Neural cell (in vitro differentiated cells): ENCODE measurements around the gene VSTM2B. TPM values are rescaled to one million over a fixed set of nuclear protein-coding genes. Genes with fewer than 3 reads are reported as not detected.

Source experiments
- H2AFZ ChIP-seq: fragments of 200-600, 300-800 bp; sonication (generic), shearing (Covaris generic); 2 replicates; pipeline ENCODE4 v1.6.0; 2014; ENCODE audit warnings: low read depth, mild to moderate bottlenecking, antibody characterized with exemption, low read length, moderate library complexity
- H3F3A ChIP-seq: fragments of 200-600 bp; shearing (Covaris generic); 2 replicates; pipeline ENCODE4 v1.6.1; 2016; ENCODE audit warnings: mild to moderate bottlenecking, moderate library complexity, mixed read lengths, antibody characterized with exemption, low read length; ENCODE audit not compliant: insufficient read depth, poor library complexity, severe bottlenecking
- H3K27ac ChIP-seq: fragments of 200-600, 300-800 bp; sonication (generic), shearing (Covaris generic); 2 replicates; pipeline ENCODE4 v1.5.1; 2014; ENCODE audit warnings: mild to moderate bottlenecking, low read length, moderate library complexity
- H3K27me3 ChIP-seq: fragments of 300-800, 200-600 bp; sonication (generic), shearing (Covaris generic); 2 replicates; pipeline ENCODE4 v1.6.0; 2014; ENCODE audit warnings: mild to moderate bottlenecking, low read depth, low read length, moderate library complexity; ENCODE audit not compliant: insufficient read depth
- H3K36me3 ChIP-seq: fragments of 300-800, 200-600 bp; sonication (generic), shearing (Covaris generic); 2 replicates; pipeline ENCODE4 v1.5.1; 2014; ENCODE audit warnings: mild to moderate bottlenecking, antibody characterized with exemption, low read length, moderate library complexity; ENCODE audit not compliant: insufficient read depth
- H3K4me2 ChIP-seq: fragments of 300-800, 200-600 bp; sonication (generic), shearing (Covaris generic); 2 replicates; pipeline ENCODE4 v1.6.0; 2014; ENCODE audit warnings: mild to moderate bottlenecking, low read length
- H3K4me3 ChIP-seq: fragments of 300-800, 200-600 bp; sonication (generic), shearing (Covaris generic); 2 replicates; pipeline ENCODE4 v1.5.1; 2014; ENCODE audit warnings: mild to moderate bottlenecking, low read length, moderate library complexity
- H3K79me2 ChIP-seq: fragments of 200-600 bp; shearing (Covaris generic); replicated peaks from 2 replicates; pipeline ENCODE4 v1.6.0; 2014; ENCODE audit warnings: mild to moderate bottlenecking, low read length, moderate library complexity; ENCODE audit not compliant: insufficient read depth
- H3K9ac ChIP-seq: fragments of 300-800, 200-600 bp; sonication (generic), shearing (Covaris generic); 2 replicates; pipeline ENCODE4 v1.6.1; 2016; ENCODE audit warnings: mild to moderate bottlenecking, low read length, mixed read lengths
- H3K9me2 ChIP-seq: fragments of 200-600 bp; shearing (Covaris generic); 2 replicates; pipeline ENCODE4 v1.6.1; 2016; ENCODE audit warnings: mild to moderate bottlenecking, low read length, mixed read lengths; ENCODE audit not compliant: insufficient read depth
- H3K9me3 ChIP-seq: fragments of 200-600, 300-800 bp; sonication (generic), shearing (Covaris generic); 2 replicates; pipeline ENCODE4 v1.6.1; 2016; ENCODE audit warnings: mild to moderate bottlenecking, mixed run types, low read length, moderate library complexity, mixed read lengths
- H4K20me1 ChIP-seq: fragments of 200-600 bp; shearing (Covaris generic); 2 replicates; pipeline ENCODE4 v1.6.1; 2016; ENCODE audit warnings: mild to moderate bottlenecking, mixed run types; ENCODE audit not compliant: insufficient read depth
- EP300 ChIP-seq: fragments of 450-650 bp; conservative IDR thresholded peaks from 2 replicates; pipeline ENCODE4 v1.6.1; 2014; ENCODE audit warnings: antibody characterized with exemption, mild to moderate bottlenecking, moderate library complexity; ENCODE audit not compliant: poor library complexity, severe bottlenecking
- EZH2 ChIP-seq: fragments of 200-600, 300-800 bp; shearing (Covaris generic), sonication (generic); IDR thresholded peaks from 2 replicates; pipeline ENCODE4 v1.6.1; 2014; ENCODE audit warnings: antibody characterized with exemption, low read length, borderline replicate concordance, mild to moderate bottlenecking; ENCODE audit not compliant: insufficient read depth, poor library complexity, severe bottlenecking
- MXI1 ChIP-seq: fragments of 450-650 bp; conservative IDR thresholded peaks from 2 replicates; pipeline ENCODE4 v1.6.1; 2014; ENCODE audit warnings: antibody characterized with exemption, mild to moderate bottlenecking; ENCODE audit not compliant: poor library complexity, severe bottlenecking
- POLR2AphosphoS5 ChIP-seq: IDR thresholded peaks from 2 replicates; pipeline ENCODE4 v1.6.1; 2012
- RAD21 ChIP-seq: fragments of 450-650 bp; conservative IDR thresholded peaks from 2 replicates; pipeline ENCODE4 v1.6.1; 2014; ENCODE audit warnings: antibody characterized with exemption, mild to moderate bottlenecking, moderate library complexity
- TAF1 ChIP-seq: IDR thresholded peaks from 2 replicates; pipeline ENCODE4 v1.6.1; 2012; ENCODE audit warnings: low read depth
- polyA plus RNA-seq: library from polyadenylated mRNA; depleted of rRNA; stranded (reverse); fragments of >200 nt; gene quantifications from 2 replicates; pipeline ENCODE4 v1.2.3, GENCODE V29; 2014
- TF ChIP-seq, protein P1 (sequence below): fragments of 450-650 bp; IDR thresholded peaks from 2 replicates; pipeline ENCODE4 v1.5.1; 2014; ENCODE audit warnings: antibody characterized with exemption, mild to moderate bottlenecking, moderate library complexity; ENCODE audit not compliant: poor library complexity, severe bottlenecking
- TF ChIP-seq, protein P2 (sequence below): IDR thresholded peaks from 2 replicates; pipeline ENCODE4 v1.6.1; 2012; ENCODE audit warnings: borderline replicate concordance

VSTM2B gene
- polyA plus RNA-seq, 1 donor from 2014 or later: 24.4 TPM

DNA sequence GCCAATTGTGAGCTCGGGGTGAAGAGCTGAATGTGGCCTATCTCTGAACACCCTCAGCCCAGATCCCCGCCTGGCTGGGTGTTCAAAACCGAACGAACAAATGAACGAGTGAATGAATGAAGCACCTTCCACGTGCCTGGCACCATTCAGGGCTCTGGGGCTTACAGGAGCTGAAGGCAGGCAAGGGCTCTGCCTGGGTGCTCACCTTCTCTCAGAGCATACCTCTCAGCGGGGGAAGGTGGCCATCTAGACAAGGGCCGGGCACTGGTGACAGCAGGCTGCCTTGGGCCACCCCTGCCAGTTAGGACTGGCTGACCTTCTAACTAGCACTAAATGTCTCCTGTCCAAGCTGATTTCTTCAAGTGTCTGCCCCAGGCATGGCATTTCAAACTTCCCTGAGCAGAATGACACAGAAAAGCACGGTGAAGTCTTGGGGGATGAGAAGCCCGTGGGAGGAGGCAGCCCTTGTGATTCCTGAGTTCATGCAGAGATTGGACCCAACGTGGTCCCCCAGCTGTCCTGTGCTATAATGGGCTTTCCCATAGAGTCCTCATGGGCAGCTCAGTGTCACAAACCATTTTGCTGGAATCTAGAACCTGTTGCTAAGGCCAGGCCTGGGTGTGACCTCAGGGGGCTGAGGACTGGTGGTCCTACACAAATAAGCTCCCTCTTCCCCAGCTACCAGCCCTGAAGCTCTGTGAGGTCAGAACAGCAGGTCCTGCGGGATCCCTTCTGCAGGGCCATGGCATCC lies 27.9 kb upstream of the VSTM2B start:
- H3K9me3 ChIP-seq: no peaks in the 10 kb centered on the region
- no peaks in the 10 kb centered on the region for H3K36me3 ChIP-seq
- H3F3A ChIP-seq: no peaks in the 10 kb centered on the region
- no peaks in the 10 kb centered on the region for H4K20me1 ChIP-seq
- no peak overlapping the region for H3K27ac ChIP-seq
- H3K4me2 ChIP-seq: no peak overlapping the region
- no peaks in the 10 kb centered on the region for H3K27me3 ChIP-seq
- TF ChIP-seq RAD21 (no peak), EP300 (no peak), POLR2AphosphoS5 (no peak), EZH2 (no peak), MXI1 (no peak)
- H3K9me2 ChIP-seq: no peaks in the 10 kb centered on the region
- H2AFZ ChIP-seq: no peak overlapping the region
- no peak overlapping the region for H3K4me3 ChIP-seq
- H3K9ac ChIP-seq: no peak overlapping the region
- no peaks in the 10 kb centered on the region for H3K79me2 ChIP-seq

DNA sequence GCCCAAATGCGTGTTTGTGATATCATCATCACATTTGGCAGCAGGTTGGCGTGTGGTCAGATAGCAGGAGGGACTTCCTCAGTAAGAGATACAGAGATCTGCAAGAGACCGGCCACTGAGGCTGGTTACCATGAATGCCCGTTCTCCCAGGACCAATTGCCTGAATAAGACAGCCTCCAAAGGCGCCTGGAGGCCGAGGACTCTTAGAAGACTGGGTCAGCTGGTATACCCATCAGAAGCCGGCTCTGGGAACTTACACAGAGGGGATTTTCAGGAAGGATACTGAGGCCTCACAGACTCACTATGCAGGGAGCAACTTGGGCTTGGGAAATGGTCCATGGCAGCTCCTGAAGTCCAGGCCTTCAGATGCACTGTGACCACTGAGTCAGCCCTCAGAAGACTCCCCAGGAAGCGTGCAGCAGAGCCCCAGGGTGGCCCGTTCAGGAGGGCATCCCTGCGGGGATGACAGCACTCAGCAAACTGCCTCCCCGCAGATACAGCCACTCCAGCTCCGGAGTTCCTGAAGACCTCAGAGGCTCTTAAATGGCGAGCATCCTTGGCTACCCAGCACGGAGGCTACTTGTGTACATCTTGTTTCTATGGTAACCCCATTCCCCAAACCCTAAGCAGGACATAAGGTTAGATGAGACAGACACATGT lies 26.4 kb upstream of the VSTM2B start:
- Histone ChIP-seq H3K79me2 (no peaks in the 10 kb centered on the region), H3F3A (no peaks in the 10 kb centered on the region), H3K36me3 (no peaks in the 10 kb centered on the region), H3K4me2 (no peak overlapping the region), H3K27me3 (no peaks in the 10 kb centered on the region), H3K27ac (no peak overlapping the region), H2AFZ (no peak overlapping the region), H3K9me3 (no peaks in the 10 kb centered on the region), H3K4me3 (no peak overlapping the region), H3K9me2 (no peaks in the 10 kb centered on the region), H4K20me1 (no peaks in the 10 kb centered on the region), H3K9ac (no peak overlapping the region)
- TF ChIP-seq RAD21 (no peak), POLR2AphosphoS5 (no peak), EP300 (no peak), TAF1 (no peak), MXI1 (no peak), EZH2 (no peak)
- TF ChIP-seq, protein P1, sequence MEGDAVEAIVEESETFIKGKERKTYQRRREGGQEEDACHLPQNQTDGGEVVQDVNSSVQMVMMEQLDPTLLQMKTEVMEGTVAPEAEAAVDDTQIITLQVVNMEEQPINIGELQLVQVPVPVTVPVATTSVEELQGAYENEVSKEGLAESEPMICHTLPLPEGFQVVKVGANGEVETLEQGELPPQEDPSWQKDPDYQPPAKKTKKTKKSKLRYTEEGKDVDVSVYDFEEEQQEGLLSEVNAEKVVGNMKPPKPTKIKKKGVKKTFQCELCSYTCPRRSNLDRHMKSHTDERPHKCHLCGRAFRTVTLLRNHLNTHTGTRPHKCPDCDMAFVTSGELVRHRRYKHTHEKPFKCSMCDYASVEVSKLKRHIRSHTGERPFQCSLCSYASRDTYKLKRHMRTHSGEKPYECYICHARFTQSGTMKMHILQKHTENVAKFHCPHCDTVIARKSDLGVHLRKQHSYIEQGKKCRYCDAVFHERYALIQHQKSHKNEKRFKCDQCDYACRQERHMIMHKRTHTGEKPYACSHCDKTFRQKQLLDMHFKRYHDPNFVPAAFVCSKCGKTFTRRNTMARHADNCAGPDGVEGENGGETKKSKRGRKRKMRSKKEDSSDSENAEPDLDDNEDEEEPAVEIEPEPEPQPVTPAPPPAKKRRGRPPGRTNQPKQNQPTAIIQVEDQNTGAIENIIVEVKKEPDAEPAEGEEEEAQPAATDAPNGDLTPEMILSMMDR: no peak
- TF ChIP-seq, protein P2, sequence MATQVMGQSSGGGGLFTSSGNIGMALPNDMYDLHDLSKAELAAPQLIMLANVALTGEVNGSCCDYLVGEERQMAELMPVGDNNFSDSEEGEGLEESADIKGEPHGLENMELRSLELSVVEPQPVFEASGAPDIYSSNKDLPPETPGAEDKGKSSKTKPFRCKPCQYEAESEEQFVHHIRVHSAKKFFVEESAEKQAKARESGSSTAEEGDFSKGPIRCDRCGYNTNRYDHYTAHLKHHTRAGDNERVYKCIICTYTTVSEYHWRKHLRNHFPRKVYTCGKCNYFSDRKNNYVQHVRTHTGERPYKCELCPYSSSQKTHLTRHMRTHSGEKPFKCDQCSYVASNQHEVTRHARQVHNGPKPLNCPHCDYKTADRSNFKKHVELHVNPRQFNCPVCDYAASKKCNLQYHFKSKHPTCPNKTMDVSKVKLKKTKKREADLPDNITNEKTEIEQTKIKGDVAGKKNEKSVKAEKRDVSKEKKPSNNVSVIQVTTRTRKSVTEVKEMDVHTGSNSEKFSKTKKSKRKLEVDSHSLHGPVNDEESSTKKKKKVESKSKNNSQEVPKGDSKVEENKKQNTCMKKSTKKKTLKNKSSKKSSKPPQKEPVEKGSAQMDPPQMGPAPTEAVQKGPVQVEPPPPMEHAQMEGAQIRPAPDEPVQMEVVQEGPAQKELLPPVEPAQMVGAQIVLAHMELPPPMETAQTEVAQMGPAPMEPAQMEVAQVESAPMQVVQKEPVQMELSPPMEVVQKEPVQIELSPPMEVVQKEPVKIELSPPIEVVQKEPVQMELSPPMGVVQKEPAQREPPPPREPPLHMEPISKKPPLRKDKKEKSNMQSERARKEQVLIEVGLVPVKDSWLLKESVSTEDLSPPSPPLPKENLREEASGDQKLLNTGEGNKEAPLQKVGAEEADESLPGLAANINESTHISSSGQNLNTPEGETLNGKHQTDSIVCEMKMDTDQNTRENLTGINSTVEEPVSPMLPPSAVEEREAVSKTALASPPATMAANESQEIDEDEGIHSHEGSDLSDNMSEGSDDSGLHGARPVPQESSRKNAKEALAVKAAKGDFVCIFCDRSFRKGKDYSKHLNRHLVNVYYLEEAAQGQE: no peak
